Measurements from ENCODE around the gene S1PR4.

S1PR4 gene

DNA sequence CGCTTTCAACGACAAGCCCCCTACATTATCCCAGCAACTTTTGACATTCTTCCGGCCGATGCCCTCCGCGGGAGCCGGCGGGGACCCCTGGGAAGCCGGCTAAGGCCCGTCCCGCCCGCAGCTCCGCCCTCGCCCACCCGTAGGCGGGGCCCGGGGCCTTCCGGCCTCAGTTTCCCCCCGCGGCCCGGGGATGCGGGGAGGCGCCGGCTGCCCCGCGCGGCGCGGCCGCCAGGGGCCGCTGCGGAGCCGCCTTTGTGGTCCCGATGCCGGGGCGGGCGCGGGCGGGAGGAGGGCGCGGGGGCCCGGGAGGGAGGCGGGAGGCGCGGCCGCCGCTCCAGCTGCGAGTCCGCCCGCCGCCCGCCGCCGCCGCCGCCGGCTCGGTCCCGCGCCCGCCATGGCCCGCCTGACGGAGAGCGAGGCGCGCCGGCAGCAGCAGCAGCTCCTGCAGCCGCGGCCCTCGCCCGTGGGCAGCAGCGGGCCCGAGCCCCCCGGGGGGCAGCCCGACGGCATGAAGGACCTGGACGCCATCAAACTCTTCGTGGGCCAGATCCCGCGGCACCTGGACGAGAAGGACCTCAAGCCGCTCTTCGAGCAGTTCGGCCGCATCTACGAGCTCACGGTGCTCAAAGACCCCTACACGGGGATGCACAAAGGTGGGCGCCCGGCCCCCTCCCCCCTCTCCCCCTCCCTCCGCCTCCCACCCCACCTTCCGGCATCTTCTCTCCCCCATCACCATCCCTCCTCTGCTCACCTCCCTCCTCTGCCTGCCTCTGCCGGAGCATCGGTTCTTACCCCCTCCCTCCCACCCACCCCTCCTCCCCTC is 46.0 kb downstream of the S1PR4 start, which contains the start of gene CELF5:
Gene CELF5, plus strand, starts transcription at position 316 of the 823 bp plus-strand sequence. Its CDS starts 79 bp downstream, at position 395.
- Histone ChIP-seq H3K27ac (ENCODE audit: low read length) (no peak within 1 kb of the TSS), H3K27me3 (ENCODE audit: control insufficient read depth, insufficient read depth, low read length) (no peaks in the 10 kb centered on the region), H3K9me3 (ENCODE audit: control insufficient read depth, low read depth, low read length) (no peaks in the 10 kb centered on the region), H3K9ac (ENCODE audit: low read length) (no peak within 1 kb of the TSS), H3K4me1 (ENCODE audit: control insufficient read depth, low read depth, low read length) (no peaks in the 10 kb centered on the region), H3K4me3 (ENCODE audit: low read length) (peak within 1 kb of the TSS; percentile 45), H3K36me3 (ENCODE audit: control insufficient read depth, low read depth, low read length) (no peaks in the 10 kb centered on the region)

DNA sequence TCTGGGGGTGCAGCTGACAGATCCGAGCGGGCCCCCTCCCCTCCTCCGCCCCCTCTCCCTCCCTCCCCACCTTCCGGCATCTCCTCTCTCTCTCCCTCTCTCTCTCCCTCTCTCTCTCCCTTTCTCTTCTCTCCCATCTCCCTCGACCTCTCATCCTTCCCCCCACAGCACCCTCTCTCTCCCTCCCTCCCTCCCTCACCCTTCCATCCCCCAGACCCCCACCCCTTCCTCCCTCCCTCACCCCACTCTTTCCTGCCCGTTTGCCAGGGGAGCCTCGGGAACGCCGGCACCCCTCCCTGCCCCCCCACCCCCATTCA is 46.6 kb downstream of the S1PR4 start:
- H3K4me1 ChIP-seq (ENCODE audit: control insufficient read depth, low read depth, low read length), result no peaks in the 10 kb centered on the region
- H3K27ac ChIP-seq (ENCODE audit: low read length), result no peak overlapping the region
- H3K4me3 ChIP-seq (ENCODE audit: low read length), result peak overlapping the region; percentile 45
- no peaks in the 10 kb centered on the region for H3K27me3 ChIP-seq (ENCODE audit: control insufficient read depth, insufficient read depth, low read length)
- no peak overlapping the region for H3K9ac ChIP-seq (ENCODE audit: low read length)
- H3K9me3 ChIP-seq (ENCODE audit: control insufficient read depth, low read depth, low read length), result no peaks in the 10 kb centered on the region
- no peaks in the 10 kb centered on the region for H3K36me3 ChIP-seq (ENCODE audit: control insufficient read depth, low read depth, low read length)

DNA sequence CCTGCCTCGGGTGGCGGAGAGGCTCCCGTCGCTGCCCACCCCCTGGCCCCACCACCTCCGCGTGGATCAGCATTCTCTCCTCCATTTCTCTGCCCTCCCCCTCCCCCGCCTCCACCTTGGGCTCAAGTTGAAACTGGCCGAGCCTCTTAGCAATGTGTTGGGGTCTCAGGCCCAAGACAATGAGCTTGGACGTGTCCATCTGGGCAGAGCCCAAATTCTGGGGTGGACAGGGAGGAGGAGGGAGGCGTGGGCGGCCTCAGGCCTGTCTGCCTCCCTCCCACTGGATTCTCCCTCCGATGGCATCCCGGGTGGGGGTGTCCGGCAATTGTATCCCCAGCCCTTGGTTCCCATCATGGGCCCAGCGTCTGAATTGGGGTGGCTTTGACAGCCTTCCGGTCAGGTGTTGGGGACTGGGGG is 47.1 kb downstream of the S1PR4 start:
- Histone ChIP-seq H3K27me3 (ENCODE audit: control insufficient read depth, insufficient read depth, low read length) (no peaks in the 10 kb centered on the region), H3K27ac (ENCODE audit: low read length) (no peak overlapping the region), H3K4me3 (ENCODE audit: low read length) (peak overlapping the region; percentile 45), H3K9ac (ENCODE audit: low read length) (no peak overlapping the region), H3K36me3 (ENCODE audit: control insufficient read depth, low read depth, low read length) (no peaks in the 10 kb centered on the region), H3K4me1 (ENCODE audit: control insufficient read depth, low read depth, low read length) (no peaks in the 10 kb centered on the region), H3K9me3 (ENCODE audit: control insufficient read depth, low read depth, low read length) (no peaks in the 10 kb centered on the region)

DNA sequence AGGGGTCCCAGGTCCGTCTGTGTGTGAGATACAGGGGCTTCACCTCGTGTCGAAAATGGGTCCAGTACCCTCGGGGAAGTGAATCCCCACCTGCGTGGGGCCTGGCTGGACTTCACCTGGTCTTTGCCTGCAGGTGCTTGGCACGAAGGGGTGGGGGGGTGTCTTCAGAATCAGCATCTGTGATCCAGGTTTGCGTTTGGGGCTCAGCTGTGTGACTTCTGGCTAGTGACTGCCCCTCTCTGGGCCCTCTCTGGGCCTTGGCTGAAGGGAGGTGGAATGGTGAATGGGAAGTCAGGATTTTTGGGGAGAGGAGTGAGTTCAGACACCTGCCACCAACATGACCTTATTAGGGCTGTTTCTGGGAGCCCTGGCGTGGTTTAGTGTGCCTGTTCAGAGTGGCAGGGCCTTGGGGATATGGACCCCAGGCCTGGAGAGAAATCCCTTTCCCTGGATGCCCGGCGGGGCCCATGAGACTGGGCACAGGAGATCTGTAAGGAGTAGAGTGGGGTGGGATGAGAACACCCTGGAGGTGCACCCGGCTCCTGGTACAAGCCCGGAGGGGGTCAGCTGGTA is 48.6 kb downstream of the S1PR4 start:
- Histone ChIP-seq H3K27me3 (ENCODE audit: control insufficient read depth, insufficient read depth, low read length) (no peaks in the 10 kb centered on the region), H3K9me3 (ENCODE audit: control insufficient read depth, low read depth, low read length) (no peaks in the 10 kb centered on the region), H3K4me1 (ENCODE audit: control insufficient read depth, low read depth, low read length) (no peaks in the 10 kb centered on the region), H3K27ac (ENCODE audit: low read length) (no peak overlapping the region), H3K9ac (ENCODE audit: low read length) (no peak overlapping the region), H3K4me3 (ENCODE audit: low read length) (no peak overlapping the region), H3K36me3 (ENCODE audit: control insufficient read depth, low read depth, low read length) (no peaks in the 10 kb centered on the region)

DNA sequence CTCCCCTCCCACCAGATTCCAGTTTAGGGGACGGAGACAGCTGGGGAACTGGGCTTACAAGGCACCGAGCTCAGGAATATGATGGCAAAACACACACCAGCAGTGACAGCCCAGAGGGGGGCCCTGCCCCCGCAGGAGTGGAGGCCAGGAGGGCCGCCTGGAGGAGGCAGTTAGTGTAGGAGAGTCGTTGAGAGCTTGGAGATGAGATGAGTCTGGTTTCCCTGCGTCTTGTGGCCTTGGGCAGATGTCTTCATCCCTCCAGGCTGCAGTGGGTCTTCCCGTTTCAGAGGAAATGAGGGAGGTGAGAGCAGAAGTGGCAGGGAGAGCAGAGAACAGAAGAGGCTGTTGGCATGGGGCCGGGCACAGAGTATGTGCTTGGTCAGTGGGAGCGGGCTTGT is 50.8 kb downstream of the S1PR4 start:
- no peak overlapping the region for H3K4me3 ChIP-seq (ENCODE audit: low read length)
- no peak overlapping the region for H3K9ac ChIP-seq (ENCODE audit: low read length)
- no peaks in the 10 kb centered on the region for H3K4me1 ChIP-seq (ENCODE audit: control insufficient read depth, low read depth, low read length)
- H3K36me3 ChIP-seq (ENCODE audit: control insufficient read depth, low read depth, low read length), result no peaks in the 10 kb centered on the region
- no peak overlapping the region for H3K27ac ChIP-seq (ENCODE audit: low read length)
- no peaks in the 10 kb centered on the region for H3K27me3 ChIP-seq (ENCODE audit: control insufficient read depth, insufficient read depth, low read length)
- no peaks in the 10 kb centered on the region for H3K9me3 ChIP-seq (ENCODE audit: control insufficient read depth, low read depth, low read length)
